GF-D8 (cell line): Measurements from ENCODE around the gene EP400.
A peak's percentile ranks its signal among the peaks of the same experiment; 100 is the strongest.
"Not testable (repeated sequence)": the region's sequence is repeated elsewhere in the genome, so short reads cannot be mapped to it uniquely, and the experiment has no call there.

Source experiments
- DNase-seq: peaks from one replicate; lab custom pipeline; 2025; lab: John Stamatoyannopoulos, UW

EP400 gene

DNA sequence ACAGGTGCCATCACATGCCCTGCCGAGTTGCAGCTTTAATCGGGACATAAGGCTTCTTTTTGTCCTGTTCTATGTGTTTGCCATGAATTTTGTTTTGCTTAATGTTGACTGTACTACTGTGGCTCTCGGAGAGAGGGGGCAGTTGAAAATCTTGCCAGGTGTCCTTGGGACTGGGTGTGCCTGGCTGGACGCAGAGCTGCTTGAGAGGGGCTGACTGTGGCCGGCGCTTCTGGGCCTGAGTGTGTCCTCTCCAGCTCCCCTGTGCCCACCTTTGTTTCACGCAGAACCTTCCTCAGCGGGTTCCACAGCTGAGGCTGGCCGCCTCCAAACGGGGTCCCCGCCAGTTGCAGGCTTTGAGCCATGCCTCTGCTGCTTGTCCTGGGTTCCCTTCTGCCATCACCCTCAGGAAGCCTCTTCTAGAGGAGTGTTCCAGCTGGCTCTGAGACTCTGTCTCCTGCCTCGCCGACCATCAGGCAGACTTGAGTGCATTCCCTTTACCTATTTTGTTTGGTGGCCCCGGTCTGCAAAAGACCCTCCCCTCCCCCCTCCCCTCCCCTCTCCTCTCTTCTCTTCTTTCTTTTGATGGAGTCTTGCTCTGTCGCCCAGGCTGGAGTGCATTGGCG lies 144.6 kb downstream of the EP400 start:
- no peak for DNase-seq

DNA sequence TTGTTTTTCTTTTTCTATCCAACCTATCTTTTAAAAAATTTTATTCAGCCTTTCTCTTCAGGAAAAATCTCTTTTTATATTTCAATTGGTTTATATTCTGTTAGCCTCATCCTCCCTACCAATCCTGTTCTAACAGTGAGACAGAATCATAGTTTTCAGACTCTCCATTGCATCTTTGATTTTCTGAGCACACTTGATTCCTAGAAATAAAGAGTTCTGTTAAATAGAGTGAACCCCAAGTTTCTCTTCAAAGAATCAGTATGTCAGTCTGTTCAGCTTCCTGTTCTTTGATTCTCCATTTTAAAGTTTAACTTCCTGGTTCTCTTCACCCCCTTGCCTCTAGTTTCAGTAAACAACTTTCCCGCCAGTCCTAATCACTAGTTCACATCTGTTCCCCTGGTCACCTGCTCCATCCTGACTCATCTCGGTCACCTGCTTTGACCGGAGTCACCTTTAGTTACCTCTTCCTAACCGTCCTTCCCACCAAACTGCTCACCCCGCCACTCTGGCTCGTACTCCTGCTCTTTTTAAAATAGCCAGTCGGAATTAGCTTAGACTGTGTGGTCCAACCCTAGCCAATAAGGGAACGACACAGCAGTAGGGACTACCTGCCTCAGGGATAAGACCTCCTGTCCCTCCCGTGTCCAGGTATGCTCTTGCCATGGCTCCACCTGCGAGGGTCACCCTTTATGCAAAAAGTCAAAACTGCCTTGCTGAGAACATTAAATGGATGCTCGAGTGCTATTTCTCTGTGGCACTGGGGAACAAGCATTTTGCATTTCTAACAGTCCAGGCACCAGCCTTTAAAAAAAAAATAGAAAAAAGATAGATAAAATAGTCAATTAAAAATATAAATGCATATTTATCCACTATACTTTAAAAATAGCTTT lies 146.0 kb downstream of the EP400 start:
- DNase-seq, result no peak

DNA sequence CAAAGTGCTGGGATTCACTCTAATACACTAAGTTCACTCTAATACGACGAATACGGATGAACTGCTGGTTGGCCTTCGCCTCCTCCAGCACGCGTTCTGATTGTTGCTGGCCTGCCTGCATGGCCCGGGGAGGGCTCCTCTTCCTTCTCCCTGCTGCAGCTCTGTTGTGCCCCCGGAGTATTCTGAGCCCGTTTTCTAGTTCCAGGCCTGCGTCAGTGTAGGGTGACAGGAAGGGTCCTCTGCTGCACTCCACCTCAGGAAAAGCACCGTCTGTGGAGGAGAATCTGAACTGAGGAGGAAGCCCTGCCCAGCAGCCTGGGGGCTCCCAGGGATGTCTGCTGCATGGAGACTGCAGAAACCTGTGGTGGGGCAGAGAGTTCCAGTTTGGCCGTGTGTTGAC lies 150.0 kb downstream of the EP400 start:
- DNase-seq, result no peak

DNA sequence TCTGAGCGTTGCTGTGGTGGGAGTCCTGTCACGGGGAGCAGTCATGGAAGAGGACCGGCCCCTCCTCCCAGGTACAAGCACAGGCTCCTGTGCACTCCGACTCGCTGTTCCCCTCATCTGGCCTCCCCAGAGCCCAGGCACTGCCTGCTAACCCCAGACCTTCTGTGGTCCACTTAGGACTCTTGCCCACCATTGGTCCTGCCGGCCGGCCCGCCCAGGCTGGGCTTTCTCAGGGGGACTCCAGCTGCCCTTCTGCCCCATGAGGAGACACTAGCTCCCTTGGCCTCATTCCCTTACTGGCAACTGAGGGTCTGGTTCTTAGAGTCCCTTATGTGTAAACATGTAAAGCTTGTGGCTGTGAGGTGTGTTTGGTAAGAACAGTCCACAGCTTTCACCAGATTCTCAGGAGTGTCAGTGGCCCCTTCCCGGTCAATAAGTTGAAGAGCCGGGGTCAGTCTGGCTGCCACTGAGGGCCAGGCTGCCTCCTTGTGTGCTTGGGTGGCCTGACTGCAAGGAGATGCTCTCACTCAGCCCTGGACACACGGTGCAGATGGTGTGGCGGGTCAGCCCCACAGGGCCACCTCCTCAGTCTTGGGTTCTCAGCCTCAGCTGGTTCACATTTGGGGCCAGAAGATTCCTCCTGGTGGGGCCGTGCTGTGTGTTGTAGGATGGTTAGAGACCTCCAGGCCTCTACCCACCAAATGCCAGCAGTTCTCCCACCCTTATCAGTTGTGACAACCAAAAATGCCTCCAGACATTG lies 150.7 kb downstream of the EP400 start:
- DNase-seq, result no peak

DNA sequence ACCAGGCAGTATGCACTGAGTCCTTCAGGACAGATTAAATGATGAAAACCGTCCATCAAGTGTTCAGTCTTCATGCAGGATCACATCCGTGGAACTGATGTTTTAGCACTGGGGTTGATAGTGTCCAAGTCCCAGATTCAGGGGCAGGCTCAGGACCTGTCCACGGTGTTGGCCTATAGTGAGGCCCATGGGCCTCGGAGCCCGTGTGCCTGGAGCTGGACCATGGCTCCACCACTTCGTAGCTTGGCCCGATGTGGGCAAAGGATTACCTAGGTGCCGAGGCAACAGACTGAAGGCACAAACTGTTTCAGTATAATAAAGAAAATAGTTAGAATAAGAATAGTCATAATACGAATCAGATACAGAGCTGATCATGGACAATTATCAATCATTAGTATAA lies 152.6 kb downstream of the EP400 start:
- no peak for DNase-seq

DNA sequence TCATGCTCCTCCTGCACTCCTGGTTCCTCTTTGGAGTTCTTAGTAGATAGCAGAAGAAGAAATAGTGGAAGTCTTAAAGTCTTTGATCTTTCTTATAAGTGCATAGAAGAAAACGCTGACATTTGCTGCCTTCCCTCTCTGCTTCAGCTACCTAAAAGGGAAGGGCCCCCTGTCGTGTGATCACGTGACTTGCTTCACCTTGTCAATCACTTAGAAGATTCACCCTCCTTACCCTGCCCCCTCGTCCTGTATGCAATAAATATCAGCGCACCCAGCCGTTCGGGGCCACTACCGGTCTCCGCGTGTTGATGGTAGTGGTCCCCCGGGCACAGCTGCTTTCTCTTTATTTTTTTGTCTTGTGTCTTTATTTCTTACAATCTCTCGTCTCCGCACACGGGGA lies 153.3 kb downstream of the EP400 start:
- DNase-seq, result not testable (repeated sequence)

DNA sequence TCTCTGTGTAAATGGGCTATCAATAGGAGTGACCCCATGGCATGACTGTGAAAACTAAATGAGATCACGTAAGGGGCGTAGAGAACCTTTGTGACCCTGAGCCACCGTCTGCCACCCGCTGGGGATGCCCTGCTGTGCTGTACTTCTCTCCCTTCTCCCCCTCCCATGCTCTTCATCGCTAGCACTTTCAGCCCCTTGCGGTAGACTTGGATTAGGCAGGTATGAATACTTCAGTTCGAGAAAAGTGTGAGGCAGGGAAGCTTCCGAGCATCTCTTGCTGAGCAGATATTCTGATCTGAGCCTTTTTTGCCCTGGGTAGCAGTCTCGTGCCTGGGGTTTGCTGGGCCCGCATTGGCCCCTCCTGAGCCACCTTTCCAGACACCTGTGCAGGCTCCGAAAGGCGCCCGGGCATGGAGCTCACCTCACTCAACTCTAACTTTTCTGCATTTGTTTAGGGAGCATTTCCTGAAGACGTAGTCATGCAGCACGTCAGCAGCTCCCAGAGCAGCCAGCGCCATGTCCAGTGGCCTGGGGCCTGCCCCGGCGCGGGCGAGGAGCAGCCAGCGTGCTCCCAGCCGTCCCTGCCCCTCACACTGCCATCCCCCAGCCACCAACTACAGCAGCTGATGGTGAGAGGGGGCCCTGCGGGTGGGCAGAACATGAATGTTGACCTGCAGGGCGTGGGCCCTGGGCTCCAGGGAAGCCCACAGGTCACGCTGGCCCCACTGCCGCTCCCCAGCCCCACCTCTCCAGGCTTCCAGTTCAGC lies 154.0 kb downstream of the EP400 start:
- no peak for DNase-seq

DNA sequence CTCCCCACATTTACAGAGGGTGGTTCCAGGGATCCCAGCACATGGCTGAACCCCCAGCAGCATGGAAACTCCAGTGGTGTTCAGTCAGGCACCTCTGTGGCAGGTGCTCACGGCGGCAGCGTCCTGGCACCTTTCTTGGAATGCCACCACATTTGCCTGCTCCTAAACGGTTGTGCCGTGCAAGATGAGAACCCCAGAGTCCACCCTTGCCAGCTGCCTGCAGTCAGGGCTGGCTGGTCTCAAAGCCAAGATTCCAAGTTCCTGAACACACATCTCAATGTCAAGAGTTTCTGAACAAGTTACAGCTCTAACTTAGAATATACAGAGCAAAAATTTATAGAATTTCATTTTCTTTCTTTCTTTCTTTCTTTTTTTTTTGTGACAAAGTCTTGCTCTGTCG lies 155.7 kb downstream of the EP400 start:
- DNase-seq, result no peak

DNA sequence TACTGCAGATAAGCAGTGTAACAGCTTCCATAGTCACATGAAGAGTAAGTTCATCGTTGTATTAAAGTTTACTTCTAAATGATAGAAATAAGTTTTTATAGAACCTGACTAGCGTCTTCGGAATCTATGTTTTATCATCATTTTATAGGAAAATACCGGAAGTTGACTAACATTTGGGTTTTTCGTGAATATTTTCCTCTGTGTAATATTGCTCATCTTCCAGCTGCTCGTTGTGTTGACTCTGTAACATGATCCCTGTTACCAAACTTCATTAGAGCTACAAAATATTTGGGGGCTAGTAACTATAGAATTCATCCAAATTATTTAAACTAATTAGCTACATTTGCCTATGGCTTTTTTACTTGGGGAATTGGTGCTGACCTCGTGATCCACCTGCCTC lies 157.2 kb downstream of the EP400 start:
- DNase-seq, result no peak

DNA sequence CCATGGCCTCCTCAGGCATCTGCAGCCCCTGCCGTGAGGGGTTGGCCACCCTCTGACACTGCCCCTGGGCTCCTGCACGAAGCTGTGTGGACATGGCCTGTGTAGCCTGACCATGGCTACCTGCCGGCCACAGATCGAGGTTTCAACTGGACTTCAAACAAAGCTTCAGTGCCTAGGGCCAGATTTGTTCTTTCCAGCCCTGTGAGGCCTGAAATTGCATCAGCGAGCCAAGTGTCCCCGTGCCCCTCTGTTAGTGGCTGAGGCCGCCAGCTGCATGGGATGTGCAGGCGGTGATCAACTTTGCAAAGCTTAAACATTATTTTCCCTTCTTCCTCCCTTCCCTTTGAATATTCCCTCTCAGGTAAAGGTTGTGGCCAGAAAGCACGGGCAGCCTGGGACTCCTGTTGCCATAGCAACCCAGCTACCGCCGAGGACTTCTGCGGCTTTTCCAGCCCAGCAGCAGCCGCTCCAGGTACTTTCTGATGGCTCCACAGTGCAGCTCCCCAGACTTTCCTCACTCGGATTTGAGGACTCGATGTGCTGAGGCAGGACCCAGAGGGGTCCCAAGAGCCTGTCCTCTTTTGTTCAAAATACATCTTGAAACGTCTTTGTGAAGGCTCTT lies 158.6 kb downstream of the EP400 start:
- DNase-seq, result no peak

DNA sequence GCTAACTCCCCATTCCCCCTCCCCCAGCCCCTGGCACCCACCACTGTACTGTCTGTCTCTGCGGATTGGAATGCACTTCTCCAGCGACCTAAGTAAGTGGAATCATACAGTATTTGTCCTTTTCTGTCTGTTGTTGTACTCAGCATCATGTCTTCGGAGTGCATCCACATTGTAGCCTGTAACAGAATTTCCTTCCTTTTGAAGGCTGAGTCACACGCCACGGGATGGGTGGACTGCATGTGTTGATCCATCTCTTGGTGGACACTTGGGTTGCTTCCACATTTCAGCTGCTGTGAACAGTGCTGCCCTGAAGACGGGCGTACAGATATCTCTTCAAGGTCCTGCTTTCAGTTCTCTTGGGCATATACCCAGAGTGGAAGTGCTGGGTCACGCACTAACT lies 160.0 kb downstream of the EP400 start:
- DNase-seq, result no peak

DNA sequence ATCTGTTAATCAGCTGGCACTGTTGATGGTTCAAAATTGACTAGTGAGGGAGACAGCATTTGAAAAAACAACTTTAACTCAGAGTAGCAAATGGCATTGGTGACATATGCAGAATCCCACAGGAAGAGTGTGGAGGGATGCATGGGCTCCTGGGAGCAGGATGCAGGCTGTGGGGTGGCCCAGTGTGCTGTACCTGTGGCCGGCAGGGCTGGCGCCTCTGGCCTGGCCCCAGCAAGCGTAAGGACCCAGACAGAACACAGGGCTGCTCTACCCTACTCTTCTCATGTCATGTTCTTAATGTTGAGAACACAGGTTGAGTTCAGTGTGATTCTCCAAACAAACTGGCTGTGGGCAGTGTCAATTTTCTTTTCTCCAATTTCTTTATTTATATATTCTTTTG lies 160.9 kb downstream of the EP400 start:
- DNase-seq, result no peak

DNA sequence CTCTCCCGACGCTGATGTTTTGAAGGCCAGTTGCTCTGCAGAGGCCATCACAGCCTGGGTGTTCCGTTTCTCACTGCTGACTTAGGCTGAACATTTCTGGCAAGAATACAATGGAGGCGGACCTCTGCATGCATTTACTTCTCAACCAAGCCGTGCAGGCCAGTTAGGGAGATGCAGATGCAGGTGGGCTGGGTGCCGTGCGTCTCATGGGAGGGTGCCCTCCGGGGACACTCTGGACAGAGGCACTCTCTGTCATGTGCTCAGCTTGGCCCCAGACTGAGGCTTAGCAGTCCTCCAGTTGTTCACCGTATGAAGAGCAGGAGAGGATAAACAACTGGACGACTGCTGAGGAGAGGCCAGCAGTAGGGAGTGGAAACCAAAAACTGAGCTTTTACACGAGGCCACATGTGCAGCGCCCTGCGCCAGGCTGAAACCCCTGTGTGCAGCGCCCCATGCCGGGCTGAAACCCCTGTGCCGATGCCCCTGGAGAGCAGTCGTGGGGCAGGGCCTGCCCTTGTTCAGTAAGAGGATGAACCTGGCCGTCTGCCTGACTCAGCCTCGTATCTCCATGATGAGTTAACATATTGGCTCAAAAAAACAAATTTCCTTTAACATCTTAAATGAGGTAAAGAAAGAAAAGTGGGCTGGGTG lies 162.0 kb downstream of the EP400 start:
- no peak for DNase-seq

DNA sequence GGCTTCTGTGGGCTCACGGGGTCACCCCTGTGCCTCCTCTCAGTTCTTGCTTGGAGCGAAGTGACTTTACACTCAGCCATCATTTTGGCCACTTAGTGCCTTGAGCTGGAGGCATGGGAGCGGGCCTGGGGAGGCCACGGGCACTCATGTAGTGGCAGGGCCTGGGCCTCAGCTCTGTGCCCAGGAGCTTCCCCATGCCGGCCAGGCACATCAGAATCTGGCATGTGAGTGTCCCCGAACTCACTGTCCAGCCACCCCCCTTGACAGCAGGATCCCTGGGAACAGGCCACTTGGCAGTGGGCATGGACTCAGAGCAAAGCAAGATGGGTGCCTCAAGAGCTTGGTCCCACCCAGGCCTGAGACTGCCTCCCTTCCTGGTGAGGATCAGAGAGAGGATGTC lies 164.9 kb downstream of the EP400 start:
- DNase-seq, result no peak

DNA sequence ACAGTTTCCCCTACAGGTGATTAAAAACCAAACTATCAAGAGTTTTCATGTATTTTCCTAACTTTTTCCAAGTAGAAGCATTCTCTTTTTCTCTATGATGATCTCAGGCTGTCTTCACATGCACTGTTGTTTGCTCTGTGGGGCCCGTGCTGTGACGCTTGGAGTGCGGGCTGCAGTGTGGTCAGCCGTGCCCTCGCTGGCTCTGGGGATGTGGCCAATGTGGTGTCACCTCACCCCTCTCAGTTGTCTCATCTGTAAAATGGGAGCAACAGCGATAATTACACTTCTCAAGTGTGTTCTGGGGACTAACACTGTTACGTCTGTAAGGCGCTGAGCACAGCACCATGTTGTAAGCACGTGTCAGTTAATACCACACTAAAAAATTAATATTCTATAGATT lies 165.8 kb downstream of the EP400 start:
- no peak for DNase-seq

DNA sequence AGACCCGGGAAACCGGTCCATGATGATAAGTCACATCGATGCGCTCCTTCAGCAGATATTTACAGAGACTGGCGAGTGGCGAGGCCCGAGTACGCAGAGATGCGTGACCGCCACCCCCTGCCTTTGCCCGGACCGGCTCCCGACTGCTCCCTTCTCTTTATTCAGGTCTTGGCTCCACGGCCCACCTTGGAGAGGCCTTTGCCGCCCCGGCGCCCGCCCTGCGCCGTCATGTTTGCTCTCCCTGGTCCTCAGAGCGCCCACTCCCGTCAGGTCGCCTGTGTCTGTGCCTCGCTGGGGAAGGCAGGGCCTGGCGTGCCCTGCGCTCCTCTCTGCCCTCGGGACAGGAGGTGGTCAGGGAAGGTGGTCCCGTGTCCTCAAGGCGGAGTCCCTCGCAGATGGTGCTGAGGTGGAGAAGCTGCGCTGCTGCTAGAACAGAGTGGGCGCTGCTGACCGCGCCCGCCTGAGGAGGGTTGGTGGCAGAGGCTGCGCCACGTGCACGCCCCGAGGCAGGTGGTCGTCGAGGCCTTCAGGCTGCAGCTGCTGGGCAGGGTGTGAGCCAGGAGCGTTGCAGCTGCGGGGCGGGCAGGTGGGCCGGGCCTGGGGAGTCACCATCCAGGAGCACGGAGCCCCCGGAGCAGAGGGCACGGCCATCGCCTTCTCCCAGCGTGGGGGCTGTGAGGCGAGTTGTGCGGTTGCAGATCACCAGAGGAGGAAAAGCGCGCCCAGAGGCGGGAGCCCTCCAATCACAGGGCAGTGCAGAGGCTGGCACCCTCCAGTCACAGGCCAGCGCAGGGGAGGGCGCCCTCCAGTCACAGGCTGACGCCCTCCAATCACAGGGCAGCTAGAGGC lies 167.2 kb downstream of the EP400 start:
- DNase-seq, result no peak

DNA sequence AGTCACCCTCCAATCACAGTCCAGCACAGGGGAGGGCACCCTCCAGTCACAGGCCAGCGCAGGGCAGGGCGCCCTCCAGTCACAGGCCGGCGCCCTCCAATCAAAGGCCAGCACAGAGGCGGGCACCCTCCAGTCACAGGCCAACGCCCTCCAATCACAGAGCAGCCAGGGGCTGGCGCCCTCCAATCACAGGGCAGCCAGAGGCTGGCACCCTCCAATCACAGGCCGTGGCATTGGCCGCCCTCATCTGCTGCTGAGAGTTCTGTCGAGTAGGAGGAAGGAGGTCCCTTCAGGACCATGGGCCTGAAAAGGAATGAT lies 167.8 kb downstream of the EP400 start:
- no peak for DNase-seq

DNA sequence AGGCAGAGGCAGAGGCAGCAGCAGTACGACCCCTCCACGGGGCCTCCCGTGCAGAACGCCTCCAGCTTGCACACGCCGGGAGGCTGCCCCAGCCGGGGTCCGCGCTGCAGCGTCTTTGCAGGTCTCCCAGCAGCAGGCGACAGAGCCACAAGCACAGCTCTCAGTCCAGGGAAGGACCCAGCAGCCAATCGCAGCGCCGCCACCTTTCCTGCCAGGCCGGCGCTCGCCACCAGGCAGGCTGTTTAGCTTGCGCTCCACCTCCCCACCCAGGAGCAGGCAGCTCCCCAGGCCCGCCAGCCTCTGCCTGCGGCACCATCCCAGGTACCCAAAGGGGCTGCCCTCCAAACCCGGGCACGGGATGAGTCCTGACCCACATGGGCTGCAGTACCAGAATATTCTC lies 169.1 kb downstream of the EP400 start:
- no peak for DNase-seq

DNA sequence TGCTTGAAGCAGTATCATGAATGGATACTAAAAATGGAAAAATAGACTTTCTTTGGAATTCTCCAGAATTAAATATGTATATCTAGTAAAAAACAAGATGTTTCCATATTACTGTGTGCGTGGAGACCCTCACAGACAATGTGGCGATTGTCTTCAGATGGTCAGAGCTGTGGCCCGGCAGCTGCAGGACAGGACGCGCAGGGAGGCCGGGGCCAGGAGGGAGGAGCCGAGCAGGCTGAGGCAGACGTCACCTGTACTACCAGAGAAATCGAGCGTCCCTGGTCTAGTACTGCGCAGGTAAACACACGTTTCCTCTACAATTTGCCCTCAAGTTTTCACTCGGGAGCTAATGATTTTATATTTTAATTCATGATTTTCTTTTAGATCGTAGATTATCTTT lies 171.5 kb downstream of the EP400 start:
- DNase-seq, result no peak

DNA sequence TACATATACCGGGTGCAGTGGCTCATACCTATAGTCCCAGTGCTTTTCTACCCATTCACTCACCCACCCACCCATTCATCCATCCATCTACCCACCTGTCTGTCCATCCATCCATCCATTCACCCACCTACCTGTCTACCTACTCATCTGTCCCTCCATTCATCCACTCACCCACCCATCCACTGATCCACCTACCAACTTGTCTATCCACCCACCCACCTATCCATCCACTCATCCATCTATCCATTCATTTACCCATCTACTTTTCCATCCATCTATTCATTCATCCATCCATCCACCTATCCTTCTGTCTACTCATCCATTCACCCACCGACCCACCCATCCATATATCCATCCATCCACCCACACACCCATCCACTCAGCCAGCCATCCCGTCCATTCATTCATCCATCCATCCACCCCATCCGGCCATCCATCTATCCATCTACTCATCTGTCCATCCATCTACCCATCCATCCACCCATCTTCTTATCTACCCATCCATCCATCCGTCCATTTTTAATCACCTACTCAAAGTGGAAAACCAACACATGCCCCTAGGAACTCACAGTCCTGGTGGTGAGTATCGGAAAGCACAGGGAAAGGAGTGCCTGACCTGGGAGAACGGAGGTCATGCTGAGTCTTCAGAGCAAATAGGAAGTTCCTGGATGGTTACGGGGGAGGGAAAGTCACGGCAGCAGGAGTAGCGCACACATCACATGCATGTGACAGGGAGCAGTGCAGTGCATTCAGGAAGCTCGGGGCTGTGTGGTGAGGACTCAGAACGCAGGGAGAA lies 174.4 kb downstream of the EP400 start:
- DNase-seq, result peak; percentile 61
